GM12874 (cell line): ENCODE data around the gene GARIN5B.

Experiments used
- CTCF ChIP-seq: IDR thresholded peaks from 2 replicates; pipeline ENCODE4 v1.5.1; 2011; ENCODE audit warnings: low read depth, mild to moderate bottlenecking, control low read depth, low read length, moderate library complexity; ENCODE audit not compliant: insufficient read depth

The GARIN5B gene

GRCh38 chr19:55391191-55391670 lies 28.2 kb upstream of the GARIN5B start:
- TF ChIP-seq CTCF: no peak

GRCh38 chr19:55390461-55390880 lies 27.4 kb upstream of the GARIN5B start:
- TF ChIP-seq CTCF: no peak

- TF ChIP-seq CTCF: no peak
Measured at GRCh38 chr19:55389386-55390317, 26.6 kb upstream of the GARIN5B start.

GRCh38 chr19:55387736-55388497 lies 24.9 kb upstream of the GARIN5B start:
- TF ChIP-seq CTCF: no peak

GRCh38 chr19:55386493-55386971 lies 23.5 kb upstream of the GARIN5B start:
- no peak for TF ChIP-seq CTCF

- no peak for TF ChIP-seq CTCF
Measured at GRCh38 chr19:55385724-55386492, 22.8 kb upstream of the GARIN5B start, which contains the start of gene RPL28. Gene RPL28 (plus strand): TSS chr19:55385932. CDS start chr19:55386358, 426 bp downstream.
